GM19397 (cell line): ENCODE measurements around the gene NASP.
A peak's percentile ranks its signal among the peaks of the same experiment; 100 is the strongest.
"Not testable (repeated sequence)": the region's sequence is repeated elsewhere in the genome, so short reads cannot be mapped to it uniquely, and the experiment has no call there.

Experiments
- ATAC-seq: cut with Tn5 transposase; IDR thresholded peaks from one replicate; pipeline ENCODE4 v1.9.1; 2021; ENCODE audit warnings: mild to moderate bottlenecking, moderate library complexity; ENCODE audit not compliant: unreplicated experiment

The NASP gene

DNA sequence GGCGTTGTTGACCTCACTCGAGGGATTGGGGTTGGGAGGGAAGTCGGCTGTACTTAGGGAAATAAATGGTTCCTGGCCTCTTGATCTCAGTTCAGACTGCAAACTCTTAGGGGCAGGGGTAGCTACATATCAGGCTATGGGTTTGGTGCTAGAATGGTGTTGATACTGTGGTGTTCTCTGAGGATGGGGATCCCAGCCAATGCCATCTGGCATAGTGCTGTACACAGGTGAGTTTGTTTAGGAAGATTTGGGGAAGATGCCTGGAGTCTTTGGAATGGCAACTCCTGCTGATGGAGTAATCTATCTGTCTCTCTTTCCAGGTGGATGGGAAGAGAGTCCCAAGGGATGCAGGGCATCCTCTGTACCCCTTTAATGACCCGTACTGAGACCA lies 14.3 kb upstream of the NASP start:
- ATAC-seq, result no peak

- ATAC-seq, result no peak
Observed at GRCh38 chr1:45569962-45570581, 13.8 kb upstream of the NASP start.

- no peak for ATAC-seq
Observed at GRCh38 chr1:45570631-45571030, 13.2 kb upstream of the NASP start.

- no peak for ATAC-seq
Observed at GRCh38 chr1:45573231-45573804, 10.5 kb upstream of the NASP start.

DNA sequence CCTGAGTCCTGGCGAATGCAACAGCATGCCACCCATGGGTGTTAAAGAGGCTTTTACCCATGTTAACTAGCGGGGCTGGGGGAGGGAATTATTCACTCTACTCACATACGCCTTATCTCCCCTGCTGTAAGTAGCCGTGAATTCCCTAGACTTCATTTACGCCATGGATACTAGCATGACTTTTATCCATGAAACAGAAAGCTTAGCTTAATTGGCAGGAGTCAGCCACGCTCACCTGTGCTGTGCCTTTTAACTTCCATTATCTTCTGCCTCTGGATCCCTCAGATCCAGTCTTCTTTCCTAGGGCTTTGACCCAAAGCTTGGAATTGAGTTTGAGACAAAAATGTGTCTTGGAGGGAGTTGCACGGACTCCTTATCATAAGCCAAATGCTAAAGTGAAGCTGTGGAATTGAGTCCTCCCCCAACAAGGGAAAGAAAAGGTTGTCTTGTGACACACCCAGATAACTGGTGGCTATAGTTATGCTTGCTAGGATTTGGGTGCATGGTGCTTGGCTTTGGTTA lies 9.7 kb upstream of the NASP start:
- ATAC-seq, result no peak

GRCh38 chr1:45583264-45583665 lies 576 bp upstream of the NASP start:
- ATAC-seq, result peak; percentile 74

GRCh38 chr1:45584351-45585109 lies 689 bp downstream of the NASP start:
- peak; percentile 30 for ATAC-seq

GRCh38 chr1:45585110-45585426 lies 1.2 kb downstream of the NASP start:
- no peak for ATAC-seq

DNA sequence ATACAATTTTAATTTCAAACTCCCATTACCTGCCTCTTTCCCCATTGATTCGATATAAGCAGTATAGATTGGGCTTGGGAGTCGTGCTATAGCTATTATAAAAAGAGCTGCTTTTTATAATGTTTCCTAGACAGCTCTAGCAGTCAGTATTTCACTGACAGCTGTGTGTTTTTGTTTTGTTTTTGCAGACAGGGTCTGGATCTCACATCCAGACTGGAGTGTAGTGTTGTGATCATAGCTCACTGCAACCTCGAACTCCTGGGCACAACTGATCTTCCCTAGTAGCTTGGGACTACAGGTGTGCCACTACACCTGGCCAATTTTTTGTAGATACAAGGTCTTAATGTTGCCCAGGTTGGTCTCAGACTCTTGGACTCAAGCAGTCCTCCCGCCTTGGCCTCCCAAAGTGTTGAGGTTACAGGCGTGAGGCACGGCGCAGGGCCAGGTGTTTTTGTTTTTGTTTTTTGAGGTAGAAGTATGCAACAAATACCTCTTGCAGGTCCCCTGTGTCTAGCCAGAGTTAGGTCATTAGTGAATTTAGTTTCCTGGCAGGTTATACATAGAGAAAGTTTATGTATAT lies 1.7 kb downstream of the NASP start:
- ATAC-seq, result no peak

- no peak for ATAC-seq
Observed at GRCh38 chr1:45586769-45587168, 2.9 kb downstream of the NASP start.

- no peak for ATAC-seq
Observed at GRCh38 chr1:45589861-45590260, 6.0 kb downstream of the NASP start.

- no peak for ATAC-seq
Observed at GRCh38 chr1:45594412-45594811, 10.6 kb downstream of the NASP start.

GRCh38 chr1:45596765-45597164 lies 12.9 kb downstream of the NASP start:
- ATAC-seq, result not testable (repeated sequence)

DNA sequence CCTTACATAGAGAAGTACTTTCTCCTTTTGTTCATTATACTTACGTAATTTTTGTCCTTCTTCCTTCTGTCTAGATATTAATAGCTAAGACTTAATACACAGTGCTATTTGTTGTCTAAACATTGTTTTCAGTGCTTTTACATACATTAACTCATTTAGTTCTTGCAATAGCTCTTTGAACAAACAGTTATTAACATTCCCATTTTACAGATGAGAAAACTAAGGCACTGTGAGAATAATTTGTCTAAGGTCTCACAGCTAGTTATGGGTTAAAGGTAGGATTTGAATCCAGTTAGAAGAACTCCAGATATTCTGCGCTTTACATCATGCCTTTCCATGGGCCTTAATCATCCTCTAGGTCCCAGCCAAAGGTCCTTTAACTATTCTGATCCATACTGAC lies 20.4 kb downstream of the NASP start:
- ATAC-seq, result no peak

DNA sequence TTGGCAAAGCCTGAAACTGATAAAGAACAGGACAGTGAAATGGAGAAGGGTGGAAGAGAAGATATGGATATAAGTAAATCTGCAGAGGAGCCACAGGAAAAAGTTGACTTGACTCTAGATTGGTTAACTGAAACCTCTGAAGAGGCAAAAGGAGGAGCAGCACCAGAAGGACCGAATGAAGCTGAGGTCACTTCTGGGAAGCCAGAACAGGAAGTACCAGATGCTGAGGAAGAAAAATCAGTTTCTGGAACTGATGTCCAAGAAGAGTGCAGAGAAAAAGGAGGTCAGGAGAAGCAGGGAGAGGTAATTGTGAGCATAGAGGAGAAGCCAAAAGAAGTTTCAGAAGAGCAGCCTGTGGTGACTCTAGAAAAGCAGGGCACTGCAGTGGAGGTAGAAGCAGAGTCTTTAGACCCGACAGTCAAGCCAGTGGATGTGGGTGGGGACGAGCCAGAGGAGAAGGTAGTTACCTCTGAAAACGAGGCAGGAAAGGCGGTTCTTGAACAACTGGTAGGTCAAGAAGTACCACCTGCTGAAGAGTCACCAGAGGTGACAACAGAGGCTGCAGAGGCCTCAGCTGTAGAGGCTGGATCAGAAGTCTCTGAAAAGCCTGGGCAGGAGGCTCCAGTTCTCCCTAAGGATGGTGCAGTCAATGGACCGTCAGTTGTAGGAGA lies 23.7 kb downstream of the NASP start:
- no peak for ATAC-seq

DNA sequence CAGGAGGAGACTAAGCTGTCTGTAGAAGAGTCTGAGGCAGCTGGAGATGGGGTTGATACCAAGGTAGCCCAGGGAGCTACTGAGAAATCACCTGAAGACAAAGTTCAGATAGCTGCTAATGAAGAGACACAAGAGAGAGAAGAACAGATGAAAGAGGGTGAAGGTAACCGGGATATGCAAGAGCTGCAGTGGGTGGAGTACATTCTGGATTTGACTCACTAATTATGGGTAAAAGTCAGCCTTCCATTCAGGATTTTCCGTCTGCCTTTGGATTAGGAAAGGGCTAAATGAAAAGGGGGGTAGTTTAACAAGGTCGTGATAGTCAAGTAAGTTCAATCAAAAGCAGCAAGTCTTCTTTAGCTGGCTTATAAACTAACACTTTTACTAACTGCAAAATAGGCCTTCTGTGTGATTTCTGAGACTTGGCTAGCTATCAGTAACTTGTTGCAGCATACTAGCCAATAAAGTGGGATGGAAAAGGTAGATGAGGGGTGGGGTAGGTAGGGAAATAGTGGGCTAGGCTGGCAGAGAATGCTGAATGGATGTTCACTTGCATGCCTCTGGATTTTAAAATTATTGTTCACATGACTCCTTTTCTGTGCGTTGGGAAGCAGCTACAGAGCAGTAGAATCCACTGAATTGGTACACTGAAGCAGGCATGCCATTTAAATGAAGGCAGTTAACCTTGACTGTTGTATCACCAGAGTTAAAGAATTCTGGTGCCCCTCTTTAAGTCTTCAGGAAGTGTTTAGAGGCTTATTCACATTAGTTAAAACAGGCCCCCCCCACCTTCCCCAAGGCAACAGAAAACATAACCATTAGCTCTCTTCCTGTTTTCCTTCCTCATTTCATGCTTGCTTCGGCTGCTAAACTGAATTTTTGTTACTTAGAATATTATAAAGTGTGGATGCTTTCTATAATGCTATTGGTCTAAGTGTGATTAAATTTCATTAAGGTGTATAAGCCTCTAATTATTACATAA lies 24.6 kb downstream of the NASP start:
- no peak for ATAC-seq

DNA sequence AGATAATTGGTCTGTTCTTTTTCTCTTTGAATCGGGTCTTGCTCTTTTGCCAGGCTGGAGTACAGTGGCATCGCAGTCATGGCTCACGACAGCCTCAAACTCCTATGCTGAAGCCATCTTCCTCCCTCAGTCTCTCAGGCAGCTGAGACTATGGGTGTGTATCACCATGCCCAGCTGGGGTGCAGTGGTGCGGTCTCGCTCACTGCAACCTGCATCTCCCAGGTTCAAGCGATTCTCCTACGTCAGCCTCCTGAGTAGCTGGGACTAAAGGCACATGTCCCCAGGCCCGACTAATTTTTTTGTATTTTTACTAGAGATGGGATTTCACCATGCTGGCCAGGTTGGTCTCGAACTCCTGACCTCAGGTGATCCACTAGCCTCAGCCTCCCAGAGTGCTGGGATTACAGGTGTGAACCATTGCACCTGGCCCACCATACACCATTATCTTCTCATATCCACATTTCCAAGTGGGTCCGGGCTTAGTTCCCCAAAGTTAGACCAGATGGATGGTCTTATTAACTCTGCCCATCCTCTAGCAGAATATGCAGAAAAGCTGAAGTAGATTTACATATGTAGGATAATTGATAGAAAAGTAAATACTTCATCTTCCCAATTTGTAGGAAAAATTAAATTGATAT lies 26.9 kb downstream of the NASP start:
- ATAC-seq, result no peak

GRCh38 chr1:45612941-45613579 lies 29.2 kb downstream of the NASP start:
- no peak for ATAC-seq

GRCh38 chr1:45615885-45616284 lies 32.0 kb downstream of the NASP start:
- ATAC-seq, result no peak
